ENCODE data around the gene FAM114A2.

DNA sequence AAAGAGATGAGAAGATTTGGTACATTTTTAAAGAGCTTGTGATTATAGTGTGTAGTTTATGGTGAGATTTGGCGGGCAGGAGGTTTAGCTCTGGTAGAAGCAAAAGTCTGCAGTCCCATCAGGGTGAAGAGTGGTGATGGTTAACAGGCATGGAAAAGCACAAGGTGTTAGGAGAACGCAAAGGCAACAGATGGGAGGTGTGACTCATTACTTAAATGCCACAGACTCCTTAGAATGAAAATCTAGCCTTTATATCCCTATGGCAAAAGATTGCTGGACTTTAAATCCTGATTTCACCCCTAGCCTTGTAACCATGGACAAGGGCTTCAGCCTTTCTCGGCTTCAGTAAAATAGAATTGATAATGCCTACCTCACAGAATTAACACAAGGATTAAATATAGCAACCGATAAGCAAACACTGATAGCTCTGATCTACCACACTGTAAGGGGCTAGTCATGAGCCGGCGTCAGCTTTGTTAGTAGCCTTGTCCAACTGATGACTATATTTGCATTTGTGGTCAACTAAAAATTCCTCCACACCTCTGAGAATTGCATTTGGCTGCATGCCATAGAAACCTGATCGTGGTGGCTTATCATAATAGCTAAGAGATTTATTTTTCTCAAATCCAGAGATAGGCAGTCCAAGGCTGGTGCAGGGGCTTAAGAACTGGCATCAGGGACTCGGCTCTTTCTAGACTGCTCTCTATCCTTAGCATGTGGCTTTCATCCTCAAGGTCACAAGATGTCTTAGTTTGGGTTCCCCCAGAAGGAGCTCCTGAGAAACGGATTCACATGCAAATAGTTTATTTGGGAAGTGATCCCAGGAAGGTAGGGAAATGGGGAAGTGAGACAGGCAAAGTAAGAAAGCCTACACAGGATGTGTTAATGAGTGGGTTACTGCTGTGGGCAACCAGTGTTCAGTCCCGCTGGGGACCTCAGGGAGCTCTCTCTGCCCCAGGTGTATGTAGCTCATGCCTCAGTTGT lies 19.6 kb upstream of the FAM114A2 start:
- TF ChIP-seq, protein P1, sequence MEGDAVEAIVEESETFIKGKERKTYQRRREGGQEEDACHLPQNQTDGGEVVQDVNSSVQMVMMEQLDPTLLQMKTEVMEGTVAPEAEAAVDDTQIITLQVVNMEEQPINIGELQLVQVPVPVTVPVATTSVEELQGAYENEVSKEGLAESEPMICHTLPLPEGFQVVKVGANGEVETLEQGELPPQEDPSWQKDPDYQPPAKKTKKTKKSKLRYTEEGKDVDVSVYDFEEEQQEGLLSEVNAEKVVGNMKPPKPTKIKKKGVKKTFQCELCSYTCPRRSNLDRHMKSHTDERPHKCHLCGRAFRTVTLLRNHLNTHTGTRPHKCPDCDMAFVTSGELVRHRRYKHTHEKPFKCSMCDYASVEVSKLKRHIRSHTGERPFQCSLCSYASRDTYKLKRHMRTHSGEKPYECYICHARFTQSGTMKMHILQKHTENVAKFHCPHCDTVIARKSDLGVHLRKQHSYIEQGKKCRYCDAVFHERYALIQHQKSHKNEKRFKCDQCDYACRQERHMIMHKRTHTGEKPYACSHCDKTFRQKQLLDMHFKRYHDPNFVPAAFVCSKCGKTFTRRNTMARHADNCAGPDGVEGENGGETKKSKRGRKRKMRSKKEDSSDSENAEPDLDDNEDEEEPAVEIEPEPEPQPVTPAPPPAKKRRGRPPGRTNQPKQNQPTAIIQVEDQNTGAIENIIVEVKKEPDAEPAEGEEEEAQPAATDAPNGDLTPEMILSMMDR (IDR thresholded peaks at IDR 0.05): no peak
- TF ChIP-seq POLR2A (IDR thresholded peaks at IDR 0.05): no peak

All from heart left ventricle (tissue), 13 donors.